IPS-15b (cell line): Measurements from ENCODE around the gene PCNT.
A peak's percentile ranks its signal among the peaks of the same experiment; 100 is the strongest.

ENCODE experiments used
- H3K27me3 ChIP-seq: one replicate; pipeline ENCODE4 v1.6.1; 2013; ENCODE audit warnings: low read length; ENCODE audit not compliant: control insufficient read depth, insufficient read depth
- H3K36me3 ChIP-seq: one replicate; pipeline ENCODE4 v1.6.1; 2013; ENCODE audit warnings: low read length; ENCODE audit not compliant: control insufficient read depth, insufficient read depth
- H3K4me1 ChIP-seq: one replicate; pipeline ENCODE4 v1.6.1; 2013; ENCODE audit warnings: mild to moderate bottlenecking, low read length; ENCODE audit not compliant: control insufficient read depth, insufficient read depth
- H3K4me3 ChIP-seq: one replicate; pipeline ENCODE4 v1.5.1; 2013; ENCODE audit warnings: low read depth, low read length
- H3K9ac ChIP-seq: one replicate; pipeline ENCODE4 v1.6.1; 2013; ENCODE audit warnings: low read depth, mild to moderate bottlenecking, low read length
- H3K9me3 ChIP-seq: one replicate; pipeline ENCODE4 v1.6.1; 2013; ENCODE audit warnings: mild to moderate bottlenecking, low read length; ENCODE audit not compliant: control insufficient read depth, insufficient read depth

The PCNT gene

DNA sequence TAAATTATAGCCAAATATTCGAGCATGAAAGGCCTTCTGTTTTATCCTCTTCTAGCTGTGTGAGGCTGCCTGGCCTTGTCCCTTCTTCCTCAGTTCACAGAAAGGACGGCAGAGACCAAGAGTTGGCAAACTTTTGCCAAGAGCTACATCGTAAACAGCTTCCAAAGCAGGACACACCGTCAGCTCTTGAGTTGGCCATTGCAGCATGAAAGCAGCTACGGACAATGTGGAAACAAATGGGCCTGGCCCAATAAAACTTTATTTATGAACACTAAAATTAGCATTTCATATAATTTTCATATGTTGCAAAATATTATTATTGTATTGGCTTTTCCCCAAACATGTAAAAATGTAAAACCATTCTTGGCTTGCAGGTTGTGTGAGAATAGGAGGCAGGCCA, 11.0 kb upstream of the PCNT start:
- peaks cover 4% of the 10 kb centered on the region for H3K36me3 ChIP-seq
- H3K4me1 ChIP-seq = peaks cover 6% of the 10 kb centered on the region
- no peaks in the 10 kb centered on the region for H3K27me3 ChIP-seq
- H3K4me3 ChIP-seq = no peak overlapping the region
- no peaks in the 10 kb centered on the region for H3K9me3 ChIP-seq
- no peak overlapping the region for H3K9ac ChIP-seq

DNA sequence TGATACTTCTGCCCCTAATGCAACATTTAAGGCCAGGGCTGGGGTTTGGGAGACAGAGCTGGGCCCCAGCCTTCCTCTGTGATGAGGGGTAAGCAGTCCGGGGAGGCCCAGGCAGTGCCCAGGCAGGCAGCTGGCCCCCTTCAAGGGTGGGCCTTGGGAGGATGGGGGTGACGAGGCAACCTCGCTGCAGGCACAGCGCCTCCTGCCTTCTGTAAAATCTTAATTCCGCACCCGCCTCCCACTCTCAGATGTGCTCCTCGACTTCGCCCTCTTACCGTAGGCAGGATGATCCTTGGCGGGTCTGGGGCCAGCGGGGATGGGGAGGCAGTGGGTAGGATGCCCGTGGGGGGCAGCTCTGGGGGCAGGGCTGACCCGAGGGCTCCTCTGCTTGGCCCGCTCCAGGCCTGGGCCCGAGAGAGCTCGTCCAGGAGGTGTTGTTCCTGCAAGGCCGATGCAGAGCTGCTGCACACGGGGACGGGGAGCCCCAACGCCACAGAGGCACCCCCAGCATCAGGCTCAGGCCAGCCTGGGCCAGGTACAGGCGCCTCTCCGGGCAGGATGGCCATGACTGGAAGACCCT, 9.4 kb upstream of the PCNT start:
- Histone ChIP-seq H3K9me3 (no peaks in the 10 kb centered on the region), H3K4me3 (no peak overlapping the region), H3K27me3 (no peaks in the 10 kb centered on the region), H3K9ac (no peak overlapping the region), H3K4me1 (peaks cover 6% of the 10 kb centered on the region), H3K36me3 (peaks cover 4% of the 10 kb centered on the region)

DNA sequence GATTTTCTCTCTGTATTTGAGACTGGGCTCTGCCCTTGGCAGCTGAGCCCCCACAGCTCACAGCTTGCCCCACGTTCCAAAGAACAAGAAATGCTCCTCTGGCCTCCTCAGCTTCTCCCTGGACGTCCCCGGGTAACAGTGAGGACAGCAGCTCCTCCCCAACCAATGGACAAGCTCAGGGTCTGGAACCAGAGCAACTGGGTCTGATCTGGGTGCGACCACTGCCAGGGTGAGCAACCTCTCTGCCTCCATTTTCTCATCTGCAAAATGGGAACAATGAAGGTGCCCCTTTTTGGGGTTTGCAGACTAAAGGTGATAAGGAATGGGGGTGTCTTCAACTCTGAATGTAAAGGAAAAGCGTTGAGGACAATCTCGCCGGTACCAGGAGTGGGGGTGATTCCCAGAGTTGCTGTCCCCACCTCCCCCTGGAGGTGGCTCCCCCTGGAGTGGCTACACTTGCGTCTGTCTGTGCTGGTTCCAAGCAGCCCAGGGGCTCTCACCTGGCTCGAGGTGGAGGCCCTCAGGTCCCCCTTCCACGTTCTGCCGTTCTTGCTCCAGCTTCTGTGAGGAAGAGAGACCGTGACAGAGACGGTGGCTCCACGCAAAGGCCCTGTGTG, 7.1 kb upstream of the PCNT start:
- H3K9ac ChIP-seq = no peak overlapping the region

DNA sequence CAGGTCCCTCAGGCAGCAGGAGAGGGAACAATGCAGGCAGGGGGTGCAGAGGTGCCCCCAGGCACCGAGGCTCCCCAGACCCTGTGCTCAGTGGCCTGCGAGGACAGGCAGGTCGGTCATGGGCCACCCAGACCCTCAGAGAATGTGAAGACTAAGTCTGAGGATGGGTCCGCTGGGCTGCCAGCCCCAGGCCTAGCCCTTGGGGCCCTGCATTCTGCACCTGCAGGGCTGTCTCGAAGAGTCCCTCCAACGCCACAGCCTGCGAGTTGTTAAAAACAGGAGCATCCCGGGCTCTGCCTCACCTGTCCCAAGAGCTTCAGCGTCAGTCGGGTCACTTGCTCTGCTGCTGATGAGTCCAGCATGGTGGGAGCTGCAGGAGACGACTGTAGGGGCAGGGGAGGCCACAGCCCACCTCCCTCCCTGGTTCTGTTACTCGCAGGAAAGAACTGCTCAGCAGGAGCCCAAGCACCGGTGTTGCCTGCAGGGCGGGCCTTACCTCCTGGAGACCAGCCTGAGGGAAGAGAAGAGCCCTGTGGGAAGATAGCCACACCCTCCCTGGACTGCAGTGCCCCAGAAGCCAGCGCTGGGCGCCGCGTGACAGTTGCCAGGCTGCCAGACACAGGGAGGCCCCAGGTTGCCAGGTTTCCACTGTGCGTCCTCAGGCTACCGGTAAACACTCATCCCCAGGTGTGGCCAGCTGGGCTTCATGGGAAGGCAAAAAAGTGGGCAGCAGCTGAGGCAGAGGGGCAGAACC, 6.1 kb upstream of the PCNT start:
- H3K9me3 ChIP-seq = no peaks in the 10 kb centered on the region
- H3K9ac ChIP-seq = no peak overlapping the region
- peaks cover 8% of the 10 kb centered on the region for H3K4me1 ChIP-seq
- H3K4me3 ChIP-seq = peak overlapping the region; percentile 6
- H3K27me3 ChIP-seq = no peaks in the 10 kb centered on the region
- H3K36me3 ChIP-seq = peaks cover 4% of the 10 kb centered on the region

More for the DNA sequence above, 7.1 kb upstream of the PCNT start:
- Histone ChIP-seq H3K36me3 (peaks cover 4% of the 10 kb centered on the region), H3K4me1 (peaks cover 8% of the 10 kb centered on the region), H3K4me3 (no peak overlapping the region), H3K27me3 (no peaks in the 10 kb centered on the region), H3K9me3 (no peaks in the 10 kb centered on the region)

DNA sequence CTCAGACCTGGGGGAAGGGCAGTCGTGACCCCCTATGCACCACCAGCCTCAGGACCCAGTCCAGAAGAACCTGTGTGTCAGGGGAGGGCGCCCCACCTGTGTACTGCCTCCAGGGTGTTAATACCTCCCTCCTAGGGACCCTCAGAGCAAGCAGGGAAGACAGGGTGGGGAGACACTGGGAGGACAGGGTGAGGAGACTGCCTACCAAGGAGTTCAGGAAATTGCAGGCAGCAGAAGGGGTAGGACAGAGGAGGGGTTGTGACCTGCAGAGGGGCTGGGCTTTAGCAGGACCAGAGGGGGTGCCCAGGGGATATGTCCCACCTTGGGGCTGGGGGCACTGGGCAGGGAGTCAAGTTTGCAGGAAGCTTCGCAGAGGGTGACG, 5.5 kb upstream of the PCNT start:
- Histone ChIP-seq H3K4me1 (peaks cover 8% of the 10 kb centered on the region), H3K27me3 (no peaks in the 10 kb centered on the region), H3K9me3 (no peaks in the 10 kb centered on the region), H3K4me3 (no peak overlapping the region), H3K36me3 (peaks cover 7% of the 10 kb centered on the region), H3K9ac (no peak overlapping the region)

DNA sequence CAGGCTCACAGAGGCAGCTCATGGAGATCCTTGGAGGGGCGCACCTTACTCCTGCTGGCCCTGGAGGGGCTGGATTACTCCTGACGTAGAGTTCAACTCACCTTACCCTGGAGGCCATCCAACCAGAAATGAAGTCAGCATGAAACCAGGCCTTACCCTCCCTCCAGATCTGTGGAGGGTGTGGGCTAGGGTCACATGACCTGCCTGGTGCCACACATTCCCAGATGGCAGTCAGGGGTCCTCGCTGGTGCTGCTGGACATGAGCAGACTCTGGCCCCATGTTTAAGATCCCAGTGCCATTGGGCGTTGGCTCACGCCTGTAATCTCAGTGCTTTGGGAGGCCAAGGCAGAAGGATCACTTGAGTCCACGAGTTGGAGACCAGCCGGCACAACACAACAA, 4.8 kb upstream of the PCNT start:
- Histone ChIP-seq H3K4me1 (peaks cover 8% of the 10 kb centered on the region), H3K4me3 (no peak overlapping the region), H3K27me3 (no peaks in the 10 kb centered on the region), H3K9ac (no peak overlapping the region), H3K36me3 (peaks cover 9% of the 10 kb centered on the region), H3K9me3 (no peaks in the 10 kb centered on the region)

DNA sequence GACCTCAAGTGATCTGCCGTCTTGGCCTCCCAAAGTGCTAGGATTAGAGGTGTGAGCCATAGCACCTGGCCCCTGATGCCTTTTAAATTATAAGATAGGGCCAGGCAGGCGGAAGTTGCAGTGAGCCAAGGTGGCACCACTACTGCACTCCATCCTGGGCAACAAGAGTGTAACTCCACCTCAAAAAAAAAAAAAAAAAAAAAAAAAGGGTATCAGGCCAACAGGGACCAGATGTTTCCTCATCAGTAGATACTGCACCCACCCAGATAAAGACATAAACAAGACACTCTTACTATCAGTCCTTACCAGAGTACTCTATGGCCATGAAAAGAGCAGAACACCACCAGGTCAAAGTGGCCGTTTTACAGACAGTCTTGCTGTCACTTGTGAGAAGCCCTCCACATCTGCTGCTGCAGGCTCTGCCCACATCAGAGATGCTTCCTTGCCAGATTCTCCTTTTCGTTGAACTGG, 3.6 kb upstream of the PCNT start:
- Histone ChIP-seq H3K36me3 (peaks cover 11% of the 10 kb centered on the region), H3K27me3 (no peaks in the 10 kb centered on the region), H3K4me3 (no peak overlapping the region), H3K4me1 (peaks cover 8% of the 10 kb centered on the region), H3K9me3 (no peaks in the 10 kb centered on the region), H3K9ac (no peak overlapping the region)

DNA sequence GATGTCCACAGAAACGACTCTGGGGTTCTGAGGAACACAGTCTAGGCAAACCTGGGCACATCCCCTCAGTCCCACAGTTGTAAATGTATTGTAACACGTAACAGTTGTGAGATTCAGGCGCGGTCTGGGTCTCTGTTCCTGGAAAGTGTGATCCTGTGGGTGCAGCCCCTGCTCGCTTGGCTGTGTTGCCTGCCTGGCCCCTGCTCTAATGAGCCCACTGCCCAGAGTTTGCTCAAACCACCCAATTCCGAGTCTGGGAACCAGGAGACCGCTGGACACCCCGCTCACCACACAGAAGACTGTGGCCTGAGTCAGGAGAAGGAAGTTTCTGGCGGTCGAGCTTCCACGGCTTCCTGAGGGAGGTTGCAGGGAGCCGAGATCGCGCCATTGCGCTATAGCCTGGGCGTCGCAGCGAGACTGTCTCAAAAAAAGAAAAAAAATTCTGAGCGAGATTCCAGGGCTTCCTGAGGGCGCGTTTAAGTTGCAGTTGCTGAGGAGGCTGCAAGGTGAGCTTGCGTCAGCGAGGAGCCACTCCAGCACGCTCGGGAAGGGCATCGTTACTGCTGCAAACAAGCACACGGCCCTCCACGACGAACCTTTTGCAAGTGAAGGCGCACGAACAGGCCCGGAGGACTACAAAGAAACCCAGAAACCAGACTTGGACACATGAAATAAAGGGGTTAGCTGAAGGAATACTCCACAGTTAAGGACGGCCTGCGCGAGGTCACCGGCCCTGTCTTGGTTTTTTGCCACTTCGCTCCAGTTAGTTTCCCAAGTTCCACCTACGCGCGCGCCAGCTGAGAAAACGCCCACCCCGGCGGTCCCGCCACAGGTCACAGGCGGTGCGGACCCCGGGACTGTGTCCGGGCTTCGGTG, 1.4 kb upstream of the PCNT start:
- H3K9ac ChIP-seq = peak overlapping the region; percentile 94
- peak overlapping the region; percentile 93 for H3K4me3 ChIP-seq
- no peaks in the 10 kb centered on the region for H3K9me3 ChIP-seq
- H3K36me3 ChIP-seq = peaks cover 8% of the 10 kb centered on the region
- peaks cover 4% of the 10 kb centered on the region for H3K4me1 ChIP-seq
- H3K27me3 ChIP-seq = no peaks in the 10 kb centered on the region

DNA sequence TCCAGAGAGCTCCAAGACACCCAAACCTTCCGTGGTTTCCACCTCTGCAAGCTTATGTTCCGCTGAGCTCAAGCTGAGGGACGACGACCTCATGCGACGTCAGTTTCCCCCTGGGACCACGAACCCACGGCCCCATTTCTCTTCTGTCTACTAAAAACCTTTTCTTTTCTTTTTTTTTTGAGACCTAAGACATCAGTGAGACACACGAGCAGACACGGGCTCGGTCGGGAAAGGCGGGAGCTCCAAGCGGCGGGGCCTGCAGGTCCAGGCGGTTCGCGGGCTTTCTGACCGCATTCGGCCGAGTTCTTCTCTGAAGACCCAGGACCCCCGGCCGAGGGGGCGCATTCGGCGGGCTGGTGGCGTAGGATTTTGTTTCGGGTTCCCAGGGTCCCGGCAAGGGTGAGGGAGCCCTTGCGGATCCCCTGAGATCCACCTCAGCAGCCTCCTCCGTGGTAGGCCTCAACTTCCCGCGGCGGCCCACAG, 688 bp upstream of the PCNT start:
- Histone ChIP-seq H3K36me3 (peaks cover 9% of the 10 kb centered on the region), H3K9me3 (no peaks in the 10 kb centered on the region), H3K4me1 (peaks cover 2% of the 10 kb centered on the region), H3K27me3 (no peaks in the 10 kb centered on the region), H3K9ac (peak overlapping the region; percentile 94), H3K4me3 (peak overlapping the region; percentile 93)

DNA sequence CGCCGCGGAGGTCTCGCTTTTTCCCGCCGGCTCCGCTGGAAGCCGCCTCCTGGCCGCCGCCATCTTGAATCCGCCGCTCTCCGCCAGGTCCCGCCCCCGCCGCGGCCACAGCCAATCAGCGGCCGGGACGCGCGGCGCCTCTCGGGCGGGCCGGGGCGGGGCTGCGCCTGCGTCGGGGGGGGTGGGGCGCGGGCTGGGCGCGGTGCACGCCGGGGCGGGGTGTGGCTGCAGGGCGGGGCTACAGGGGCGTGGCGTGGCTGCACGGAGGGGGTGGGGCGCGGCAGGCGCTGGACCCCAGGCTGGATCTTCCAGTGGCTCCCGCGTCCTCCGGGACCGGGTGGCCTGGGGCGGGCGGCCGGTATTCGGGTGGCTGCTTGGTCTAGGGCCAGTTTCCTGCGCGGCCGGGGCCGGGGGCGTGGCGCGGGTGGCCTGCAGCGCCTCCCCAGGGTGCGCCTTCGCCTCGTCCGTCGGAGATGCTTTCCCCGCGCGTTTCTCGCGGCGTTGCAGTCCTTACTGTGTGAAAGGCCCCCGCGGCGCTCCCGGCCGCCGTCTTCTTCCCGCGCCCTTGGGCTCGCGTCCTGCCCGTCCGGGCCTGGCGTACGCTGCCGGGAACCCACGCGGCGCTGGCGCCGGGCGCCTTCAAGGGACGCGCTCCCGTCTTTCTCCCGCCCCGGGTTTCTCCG, 575 bp downstream of the PCNT start:
- Histone ChIP-seq H3K4me1 (peaks cover 2% of the 10 kb centered on the region), H3K9me3 (no peaks in the 10 kb centered on the region), H3K36me3 (peaks cover 11% of the 10 kb centered on the region), H3K4me3 (peak overlapping the region; percentile 93), H3K27me3 (no peaks in the 10 kb centered on the region), H3K9ac (peak overlapping the region; percentile 93)
